HG02610 (cell line): ENCODE results near the gene NOL4L.

Source experiments
- ATAC-seq: cut with Tn5 transposase; IDR thresholded peaks from one replicate; pipeline ENCODE4 v1.9.1; 2021; ENCODE audit warnings: mild to moderate bottlenecking, moderate library complexity; ENCODE audit not compliant: unreplicated experiment

Gene NOL4L

DNA sequence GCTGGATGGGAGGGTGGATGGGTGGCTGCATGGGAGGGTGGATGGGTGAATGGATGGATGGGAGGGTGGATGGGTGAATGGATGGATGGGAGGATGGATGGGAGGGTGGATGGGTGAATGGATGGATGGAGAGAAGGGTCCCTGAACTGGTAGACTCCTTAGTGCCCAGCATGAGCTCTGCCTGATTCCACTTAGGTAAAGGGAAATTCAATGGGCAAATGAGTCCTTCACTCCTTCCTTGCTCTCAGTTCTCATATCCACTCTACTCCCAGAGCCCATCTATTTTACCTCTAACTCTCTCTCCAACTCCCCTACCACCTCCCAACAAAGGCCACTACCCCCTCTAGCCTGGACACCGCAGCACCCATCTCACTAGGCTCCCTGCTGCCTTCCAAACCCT is 29.2 kb upstream of the NOL4L start:
- no peak for ATAC-seq

DNA sequence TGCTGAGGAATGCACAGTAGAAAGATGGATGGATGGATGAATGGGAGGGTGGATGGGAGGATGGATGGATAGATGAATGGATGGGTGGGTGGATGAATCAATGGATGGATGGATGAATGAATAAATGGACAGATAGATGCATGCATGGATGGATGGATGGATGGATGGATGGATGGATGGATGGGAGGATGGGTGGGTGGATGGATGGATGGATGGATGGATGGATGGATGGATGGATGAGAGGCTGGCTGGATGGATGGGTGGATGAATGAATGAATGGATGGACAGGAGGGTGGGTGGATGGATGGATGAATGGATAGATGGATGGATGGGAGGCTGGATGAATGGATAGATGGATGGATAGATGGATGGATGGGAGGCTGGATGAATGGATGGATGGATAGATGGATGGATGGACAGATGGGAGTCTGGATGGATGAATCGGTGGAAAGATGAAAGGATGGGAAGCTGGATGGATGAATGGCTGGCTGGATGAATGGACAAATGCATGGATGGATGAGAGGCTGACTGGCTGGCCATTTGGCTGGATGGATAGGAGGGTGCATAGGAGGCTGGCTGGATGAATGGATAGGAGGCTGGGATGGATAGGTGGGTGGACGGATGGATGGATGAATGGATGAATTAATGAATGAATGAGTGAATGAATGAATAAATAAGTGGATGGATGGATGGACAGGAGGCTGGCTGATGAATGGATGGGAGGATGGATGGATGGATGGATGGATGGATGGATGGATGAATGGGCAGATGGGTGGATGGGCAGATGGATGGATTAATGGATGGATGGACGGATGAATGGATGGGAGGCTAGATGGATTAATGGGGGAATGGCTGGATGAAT is 28.3 kb upstream of the NOL4L start:
- no peak for ATAC-seq

DNA sequence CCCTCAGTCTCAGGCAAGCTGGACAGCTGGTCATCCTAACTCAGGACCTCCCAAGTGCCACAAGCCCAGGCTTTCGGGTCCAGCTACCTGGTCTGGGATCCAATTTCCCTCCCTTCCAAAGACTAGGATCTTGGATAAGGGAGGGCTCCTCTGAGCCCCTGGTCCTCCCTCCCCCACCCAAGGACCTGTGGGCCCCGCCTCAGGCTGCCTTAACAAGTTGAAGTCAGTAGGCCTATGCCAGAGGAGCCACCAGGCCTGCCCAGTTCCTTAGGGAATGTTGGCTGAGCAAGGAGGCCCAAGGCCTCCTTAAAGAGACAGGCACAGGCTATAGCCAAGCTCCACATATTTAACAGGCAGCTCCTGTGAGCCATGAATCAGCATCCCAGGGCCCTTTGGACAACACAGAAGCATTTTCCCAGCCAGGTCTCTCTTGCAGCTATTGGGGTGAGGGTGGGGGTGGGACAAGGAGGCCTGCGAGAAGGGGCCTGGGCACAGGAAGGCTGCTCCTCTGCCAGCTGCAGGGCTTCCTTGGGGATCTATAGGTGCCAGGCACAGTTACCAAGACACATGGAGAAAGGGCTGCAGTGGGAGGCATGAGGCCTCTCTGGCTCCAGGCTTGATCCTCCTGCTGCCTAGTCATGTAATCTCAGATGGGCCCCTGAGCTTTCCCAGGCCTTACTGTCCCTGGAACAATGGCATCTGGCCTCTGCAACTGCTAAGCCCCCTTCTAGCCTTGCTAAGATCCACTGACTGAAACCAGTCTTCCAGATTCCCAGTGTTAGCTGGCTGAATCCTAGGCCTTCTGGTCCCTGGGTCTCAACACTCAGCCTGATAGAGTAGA is 27.4 kb upstream of the NOL4L start:
- ATAC-seq, result no peak

DNA sequence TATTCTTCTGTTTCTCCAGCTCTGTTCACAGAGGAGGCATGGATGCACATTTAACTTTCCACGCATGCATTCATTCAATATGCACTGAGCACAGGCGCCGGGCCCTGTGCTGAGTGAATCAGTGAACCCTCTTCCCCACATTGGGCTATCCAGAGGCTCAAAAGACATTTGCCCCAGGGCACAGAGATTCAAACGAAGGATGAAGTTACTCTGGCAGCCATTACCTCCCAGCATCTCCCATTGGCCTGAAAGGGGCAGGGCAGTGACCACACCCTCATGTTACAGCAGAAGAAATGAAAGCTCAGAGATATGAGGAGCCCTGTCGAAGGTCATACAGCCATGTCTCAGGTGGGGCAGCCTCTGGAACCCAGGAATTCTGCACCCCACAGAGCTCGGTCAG is 26.7 kb upstream of the NOL4L start:
- ATAC-seq, result no peak

DNA sequence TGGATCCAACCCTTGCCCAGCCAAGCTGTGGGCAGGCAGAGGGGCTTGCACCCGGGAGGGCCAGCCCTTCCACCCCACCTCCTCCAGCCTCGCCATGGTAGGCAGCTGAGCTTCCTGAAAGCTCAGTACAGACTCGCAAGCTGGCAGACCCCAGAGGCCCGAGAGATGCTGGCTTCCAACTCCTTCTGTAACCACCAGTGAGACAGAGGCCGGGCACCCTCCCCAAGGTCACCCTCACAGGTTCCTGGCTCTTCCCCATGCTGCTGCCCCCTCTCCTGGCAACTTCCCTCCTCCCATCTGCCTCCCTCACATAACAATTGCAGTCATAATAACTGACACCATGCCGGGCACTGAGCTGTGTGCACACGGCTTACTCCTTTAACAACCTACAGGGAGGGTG is 26.2 kb upstream of the NOL4L start:
- ATAC-seq, result no peak

DNA sequence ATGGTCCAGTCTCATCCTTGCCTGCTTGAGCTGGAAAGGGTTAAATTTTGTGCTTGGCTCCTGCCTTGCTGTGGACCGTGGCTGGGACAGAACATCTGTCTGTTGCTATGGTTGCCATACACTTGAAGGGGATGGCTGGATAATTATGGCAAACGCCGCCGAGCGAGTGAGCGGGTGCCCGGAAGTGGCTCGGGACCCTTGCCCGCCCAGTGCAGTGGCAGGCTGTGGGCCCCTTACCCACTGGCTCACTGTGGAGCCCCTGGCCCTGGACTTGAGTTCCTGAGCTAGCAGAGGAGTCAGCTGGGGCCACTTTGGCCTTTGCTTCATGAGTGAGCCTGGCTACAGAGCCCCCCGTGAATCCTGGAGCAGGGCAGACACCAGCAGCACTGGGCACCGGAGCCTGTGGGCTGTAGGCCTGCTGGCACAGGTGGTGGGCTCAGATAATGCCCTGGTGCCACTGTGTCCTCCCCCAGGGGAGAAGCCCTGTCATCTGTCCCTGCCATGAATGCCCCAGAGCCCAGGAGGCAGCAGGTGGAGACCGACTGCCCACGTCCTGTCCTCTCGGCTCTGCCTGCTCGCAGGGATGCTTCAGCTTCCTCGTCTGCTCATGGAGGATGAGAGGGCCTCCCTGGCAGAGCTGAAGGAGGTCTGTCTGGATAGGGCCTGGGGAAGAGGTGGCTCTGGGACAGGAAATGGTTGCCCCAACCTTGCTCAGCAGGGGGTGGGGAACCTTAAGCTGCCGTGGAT is 25.5 kb upstream of the NOL4L start:
- no peak for ATAC-seq

DNA sequence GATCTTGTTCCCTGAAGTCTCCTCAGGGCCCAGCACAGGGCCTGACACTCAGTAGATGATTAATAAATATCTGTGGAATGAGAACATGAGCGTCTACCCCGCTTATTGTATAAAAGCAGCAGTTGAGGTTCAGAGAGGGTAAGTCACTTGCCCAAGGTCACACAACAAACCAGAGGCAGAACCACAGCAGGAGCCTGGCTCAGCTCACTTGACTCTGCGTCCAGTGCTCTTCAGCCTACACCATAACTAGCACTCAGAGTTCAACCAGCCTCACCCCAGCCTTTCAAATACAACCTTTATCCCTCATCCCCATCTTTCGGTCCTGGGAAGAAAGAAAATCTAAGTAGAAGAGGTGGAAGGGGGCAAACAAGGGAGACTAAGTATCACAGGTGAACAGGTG is 24.9 kb upstream of the NOL4L start:
- ATAC-seq, result no peak

DNA sequence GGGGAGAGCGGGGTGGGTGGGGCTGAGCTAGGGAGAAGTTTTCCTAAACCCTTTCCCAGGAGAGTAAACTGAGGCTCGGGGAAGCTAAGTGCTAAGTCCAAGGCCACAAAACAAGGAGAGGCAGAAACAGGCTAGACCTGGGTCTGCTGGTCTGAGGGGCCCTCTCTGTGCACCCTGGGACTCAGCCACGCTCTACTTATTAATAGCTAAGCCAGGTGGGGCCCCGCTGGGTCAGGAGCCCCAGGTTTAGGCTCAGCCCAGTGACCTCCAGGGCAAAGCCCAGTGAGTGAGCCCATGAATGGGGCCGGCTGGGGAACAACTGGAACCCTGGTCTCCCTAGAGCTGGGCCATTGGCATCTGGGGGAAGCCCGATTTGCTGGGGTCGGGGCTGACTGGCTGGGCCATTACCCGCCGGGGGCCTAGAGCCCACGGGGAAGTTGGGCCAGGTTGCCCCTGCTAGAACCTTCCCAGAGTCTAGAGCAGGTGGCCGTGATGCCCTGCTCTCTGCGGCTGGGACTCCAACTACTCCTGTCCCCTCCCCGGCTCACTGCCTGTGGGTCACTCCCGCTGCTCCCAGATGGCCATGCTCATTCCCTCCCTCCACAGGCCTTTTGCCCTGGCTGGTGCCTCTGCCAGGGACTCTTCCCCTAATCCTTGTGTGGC is 24.1 kb upstream of the NOL4L start:
- ATAC-seq, result no peak

DNA sequence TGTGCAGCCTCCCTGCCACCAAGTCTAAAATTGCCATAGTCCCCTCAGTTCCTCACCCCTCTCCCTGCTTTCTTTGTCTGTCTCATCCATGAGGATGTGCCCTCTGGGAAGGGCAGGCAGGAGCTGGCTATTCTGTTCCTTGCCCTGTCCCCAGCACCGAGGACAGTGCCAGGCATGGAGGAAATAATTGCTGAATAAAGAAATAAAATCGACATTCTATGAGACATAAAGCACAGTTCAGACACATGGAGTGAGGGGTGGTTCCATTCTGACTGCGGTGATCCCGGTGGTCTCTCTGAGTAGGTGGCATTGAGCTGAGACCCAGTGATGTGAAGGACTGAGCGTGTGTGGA is 23.5 kb upstream of the NOL4L start:
- no peak for ATAC-seq

DNA sequence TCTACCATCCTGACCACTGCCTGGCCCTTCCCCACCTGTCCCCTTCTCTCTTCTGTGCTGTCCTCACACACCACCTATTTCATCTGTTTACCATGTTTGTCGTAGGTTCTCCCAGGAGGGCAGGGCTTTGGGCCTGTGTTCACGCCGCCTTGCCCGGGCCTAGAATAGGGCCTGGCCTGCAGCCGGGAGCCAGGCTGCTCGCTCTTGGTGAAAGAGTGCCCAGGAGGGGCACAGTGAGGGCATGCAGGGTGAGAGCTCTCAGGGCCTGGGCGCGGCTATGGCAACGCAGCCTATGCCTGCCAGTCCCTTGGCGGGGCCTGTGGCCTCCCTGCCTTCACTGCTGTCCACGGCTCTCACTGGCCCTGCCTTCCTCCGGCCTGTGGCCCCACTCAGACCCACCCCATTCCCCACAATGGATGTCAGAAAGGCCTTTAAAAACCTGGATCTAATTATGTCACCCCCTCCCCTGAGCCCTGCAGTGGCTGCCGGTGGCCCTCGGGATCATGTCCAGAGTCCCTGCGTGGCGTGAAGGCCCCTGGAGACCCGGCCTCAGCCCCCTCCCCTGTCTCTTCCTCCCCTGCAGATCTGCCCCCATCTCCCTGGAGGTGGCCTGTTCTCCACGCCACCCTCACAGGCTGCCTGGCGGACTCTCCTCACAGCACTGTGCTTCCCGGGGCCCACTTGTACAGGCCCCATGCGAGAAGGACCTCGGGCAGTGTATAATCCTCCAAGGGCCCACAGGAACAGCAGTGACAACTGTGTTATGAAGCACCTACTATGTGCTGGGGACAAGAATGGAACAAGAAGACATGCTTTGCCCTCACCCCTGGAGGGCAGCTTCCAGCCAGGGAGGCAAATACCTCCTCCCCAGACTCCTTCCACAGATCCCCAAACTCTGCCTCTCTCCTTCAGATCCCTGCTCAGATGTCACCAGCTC is 22.9 kb upstream of the NOL4L start:
- ATAC-seq, result no peak

DNA sequence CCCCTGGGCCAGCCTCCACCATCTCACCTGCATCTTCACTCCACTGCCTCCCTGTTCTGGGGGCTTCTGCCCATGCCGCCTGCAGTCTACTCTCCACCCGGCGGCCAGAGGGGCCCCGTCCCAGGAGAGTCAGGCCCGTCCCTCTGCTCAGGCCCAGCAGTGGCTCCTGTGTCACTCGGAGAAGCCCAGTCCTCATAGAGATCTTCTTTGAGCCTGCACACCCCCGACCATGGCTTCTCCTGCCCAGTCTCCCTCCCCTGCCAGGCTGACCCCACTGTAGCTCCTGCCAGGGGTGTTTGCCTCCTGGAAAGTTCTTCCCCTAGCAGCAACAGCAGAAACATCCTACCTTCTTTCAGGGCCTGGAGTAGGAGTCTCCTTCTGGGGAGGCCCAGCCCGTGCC is 22.2 kb upstream of the NOL4L start:
- no peak for ATAC-seq

DNA sequence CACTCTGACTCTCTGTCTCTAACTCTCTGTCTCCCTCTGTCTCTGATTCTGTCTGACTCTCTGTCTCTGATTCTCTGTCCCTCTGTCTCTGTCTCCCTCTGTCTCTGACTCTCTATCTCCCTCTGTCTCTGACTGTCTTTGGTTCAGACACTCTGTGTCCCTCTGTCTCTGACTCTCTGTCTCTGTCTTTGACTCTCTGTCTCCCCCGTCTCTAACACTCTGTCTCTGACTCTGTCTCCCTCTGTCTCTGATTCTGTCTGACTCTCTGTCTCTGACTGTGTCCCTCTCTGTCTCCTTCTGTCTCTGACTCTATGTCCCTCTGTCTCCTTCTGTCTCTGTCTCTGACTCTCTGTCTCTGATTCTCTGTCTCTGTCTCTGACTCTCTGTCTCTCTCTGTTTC is 21.7 kb upstream of the NOL4L start:
- no peak for ATAC-seq

DNA sequence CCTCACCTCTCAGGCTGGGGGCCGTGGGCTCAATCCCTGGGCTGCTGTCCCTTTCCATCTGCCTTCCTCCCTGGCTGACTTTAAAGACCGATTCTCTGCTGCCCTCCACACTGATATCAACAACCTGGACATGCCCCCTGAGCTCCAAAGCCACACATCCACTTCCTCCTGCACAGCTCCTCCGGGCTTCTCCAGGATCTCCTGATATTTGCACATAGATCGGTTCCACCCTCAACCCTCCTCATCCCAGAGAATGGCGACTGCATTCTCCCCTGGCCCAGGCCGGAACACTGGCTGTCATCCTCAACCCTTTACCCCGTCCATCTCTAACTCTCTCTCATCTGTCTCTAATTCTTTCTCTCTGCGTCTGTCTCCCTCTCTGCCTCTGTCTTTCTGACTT is 21.0 kb upstream of the NOL4L start:
- ATAC-seq, result no peak

DNA sequence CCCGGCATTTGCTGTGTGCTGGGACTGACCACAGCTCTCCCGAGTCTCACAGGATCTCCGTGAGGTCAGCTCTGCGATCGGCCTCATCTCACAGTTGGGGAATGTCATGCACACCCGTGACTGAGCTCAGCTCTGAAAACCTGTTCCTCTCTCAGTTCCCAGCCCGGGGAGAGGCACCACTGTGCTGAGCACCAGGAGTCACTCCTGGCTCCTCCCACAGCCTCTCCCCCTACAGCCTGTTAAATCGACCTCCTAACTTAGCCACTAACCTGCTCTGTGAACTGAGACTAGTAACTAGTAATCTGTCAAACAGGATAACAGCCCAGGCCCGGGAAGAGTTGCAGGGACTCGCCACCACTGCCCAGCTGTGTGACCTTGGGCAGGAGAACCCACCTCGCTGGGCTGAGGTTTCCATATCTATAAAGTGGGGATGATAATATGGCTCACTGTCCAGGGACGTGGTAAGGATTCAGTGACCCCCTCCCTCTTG is 20.1 kb upstream of the NOL4L start:
- ATAC-seq, result no peak

DNA sequence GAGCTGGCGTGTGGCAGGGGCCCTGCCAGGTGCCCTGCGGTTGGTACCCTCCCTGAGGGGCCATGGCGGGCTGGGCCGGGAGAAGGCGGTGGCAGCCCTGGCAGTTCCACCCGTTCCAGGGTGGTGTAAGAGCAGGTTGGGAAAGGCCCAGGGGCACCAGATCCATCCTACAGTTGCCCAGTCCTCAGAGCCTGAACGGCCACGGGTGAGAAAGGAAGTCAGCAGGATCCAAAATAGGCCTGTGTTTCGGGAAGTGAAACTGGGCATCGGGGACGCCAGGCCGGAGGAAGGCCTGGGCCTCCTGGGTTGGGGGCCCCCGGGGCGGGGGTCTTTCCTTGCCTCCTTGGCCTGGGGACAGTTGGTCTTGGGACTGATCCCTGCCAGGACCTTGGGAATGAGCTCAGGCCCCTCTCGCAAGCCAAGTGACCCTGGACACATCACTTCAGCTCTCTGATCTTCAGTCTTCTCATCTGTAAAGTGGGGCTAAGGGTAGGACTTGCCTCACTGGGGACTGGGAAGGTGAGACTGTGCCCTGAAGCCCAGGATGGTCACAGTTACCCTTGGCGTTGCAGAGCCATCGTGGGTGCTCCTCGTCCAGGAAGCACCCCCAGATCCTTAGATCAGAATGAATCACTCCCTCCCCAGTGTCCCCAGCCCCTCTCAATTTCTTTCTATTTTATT is 18.1 kb upstream of the NOL4L start:
- ATAC-seq, result no peak

DNA sequence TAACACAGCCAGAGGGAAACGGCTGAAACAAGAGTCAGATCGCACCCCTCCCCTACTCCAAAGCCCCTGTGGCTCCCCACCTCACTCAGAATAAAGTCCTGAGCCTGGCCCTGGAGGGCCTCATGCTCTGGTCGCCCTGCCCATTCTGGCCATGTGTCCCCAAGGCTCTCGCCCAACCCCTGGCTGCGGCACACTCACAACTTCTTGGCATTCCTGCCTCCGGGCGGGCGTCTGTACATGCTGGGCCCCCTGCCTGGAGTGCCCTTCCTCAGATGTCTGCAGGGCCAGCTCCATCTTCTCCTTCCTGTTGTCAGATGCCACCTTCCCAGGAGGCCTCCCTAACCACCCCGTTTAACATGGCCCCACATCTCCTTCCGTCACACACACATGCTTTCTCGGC is 17.1 kb upstream of the NOL4L start:
- ATAC-seq, result no peak

DNA sequence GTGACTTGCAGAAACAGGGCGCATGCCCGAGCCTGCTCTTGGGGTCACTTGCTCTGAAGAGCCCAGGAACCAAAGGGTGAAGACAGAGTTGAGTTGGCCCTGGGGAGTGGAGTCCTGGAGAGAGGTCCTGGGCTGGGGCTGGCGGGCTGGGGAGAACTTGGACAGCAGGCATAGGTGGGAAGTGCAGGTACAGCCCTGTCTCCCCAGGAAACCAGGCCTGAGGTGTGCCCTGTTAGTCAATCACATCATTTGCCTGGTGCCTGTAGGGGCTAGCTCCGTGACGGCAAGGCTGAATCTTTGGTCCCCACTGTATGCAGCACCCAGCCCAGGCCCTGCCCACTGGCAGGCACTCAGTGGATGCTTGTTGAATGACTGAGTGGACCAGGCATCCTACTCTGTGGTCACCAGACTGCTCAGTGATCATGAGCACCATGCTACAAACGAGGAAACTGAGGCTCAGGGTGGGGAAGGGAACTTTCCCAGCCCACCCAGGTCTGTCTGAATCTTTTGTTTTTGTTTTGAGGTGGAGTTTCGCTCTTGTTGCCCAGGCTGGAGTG is 15.6 kb upstream of the NOL4L start:
- ATAC-seq, result no peak

DNA sequence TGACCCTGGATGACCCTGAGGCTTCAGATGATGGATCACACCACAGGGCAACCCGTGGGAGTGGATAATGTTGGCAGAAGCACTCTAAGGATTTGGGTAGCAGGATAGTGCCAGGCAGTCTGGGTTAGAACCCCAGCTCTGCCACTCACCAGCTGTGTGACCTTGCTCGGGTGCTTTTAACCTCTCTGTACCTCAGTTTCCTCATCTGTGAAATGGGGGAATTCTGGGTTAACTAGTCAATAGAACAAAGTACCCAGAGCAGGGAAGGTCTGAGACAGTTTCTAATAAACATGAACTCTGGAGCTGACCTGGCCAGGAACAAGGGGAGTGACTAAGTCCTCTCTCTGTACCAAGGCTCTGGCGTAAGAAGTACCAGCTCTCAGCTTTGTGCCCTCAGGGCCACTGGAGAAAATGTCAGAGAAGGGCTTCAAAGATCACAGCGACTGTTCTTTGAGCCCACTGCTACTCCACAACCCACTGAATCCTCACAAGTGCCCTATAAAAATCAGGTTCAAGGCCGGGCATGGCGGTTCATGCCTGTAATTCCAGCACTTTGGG is 14.7 kb upstream of the NOL4L start:
- no peak for ATAC-seq

DNA sequence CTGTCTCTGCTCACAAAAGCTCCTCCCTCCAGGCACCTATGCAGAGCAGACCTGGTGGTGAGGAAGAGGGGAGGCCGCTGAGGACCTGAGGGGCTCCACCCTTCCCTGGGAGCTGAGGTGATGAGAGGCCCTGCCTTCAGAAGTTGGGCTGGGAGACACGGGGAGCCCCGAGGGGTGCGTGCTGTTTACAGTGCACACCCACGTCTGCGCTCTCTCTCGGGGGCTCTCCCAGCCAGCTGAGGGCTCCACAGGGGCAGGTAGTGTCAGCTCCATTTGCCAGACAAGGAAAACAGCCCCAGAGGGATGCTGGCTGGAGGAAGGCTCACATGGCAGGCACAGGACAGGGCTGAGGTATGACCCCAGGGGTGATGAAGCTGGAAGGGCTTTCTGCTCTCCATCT is 13.5 kb upstream of the NOL4L start:
- ATAC-seq, result no peak
